ENCODE measurements around the gene TEKT5.

TEKT5 gene

GRCh38 chr16:10608687-10609401, 85.9 kb downstream of the TEKT5 start:
- no peak for DNase-seq (ENCODE audit: low read depth)

GRCh38 chr16:10607157-10607556, 87.6 kb downstream of the TEKT5 start:
- DNase-seq (ENCODE audit: low read depth), result no peak

GRCh38 chr16:10606607-10607006, 88.1 kb downstream of the TEKT5 start:
- DNase-seq (ENCODE audit: low read depth), result no peak

DNA sequence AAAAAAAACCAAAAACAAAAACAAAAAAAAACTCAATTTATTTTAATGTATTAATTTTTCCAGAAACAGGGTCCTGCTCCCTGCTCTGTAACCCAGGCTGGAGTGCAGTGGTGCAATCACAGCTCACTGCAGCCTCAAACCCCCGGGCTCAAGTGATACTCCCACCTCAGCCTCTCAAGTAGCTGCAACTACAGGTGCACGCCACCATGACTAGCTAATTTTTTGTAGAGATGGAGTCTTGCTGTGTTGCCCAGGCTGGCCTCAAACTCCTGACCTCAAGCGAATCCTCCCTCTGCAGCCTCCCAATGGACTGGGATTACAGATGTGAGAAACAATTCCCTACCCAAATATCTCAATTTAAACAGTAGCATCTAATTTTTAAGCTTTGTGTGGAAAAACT, 89.1 kb downstream of the TEKT5 start:
- no peak for DNase-seq (ENCODE audit: low read depth)

GRCh38 chr16:10601444-10602408, 93.0 kb downstream of the TEKT5 start:
- DNase-seq (ENCODE audit: low read depth), result no peak

- DNase-seq (ENCODE audit: low read depth), result no peak
Measured at GRCh38 chr16:10600782-10601443, 93.8 kb downstream of the TEKT5 start.

GRCh38 chr16:10599626-10600025, 95.1 kb downstream of the TEKT5 start:
- no peak for DNase-seq (ENCODE audit: low read depth)

GRCh38 chr16:10598157-10598556, 96.6 kb downstream of the TEKT5 start:
- DNase-seq (ENCODE audit: low read depth), result no peak

DNA sequence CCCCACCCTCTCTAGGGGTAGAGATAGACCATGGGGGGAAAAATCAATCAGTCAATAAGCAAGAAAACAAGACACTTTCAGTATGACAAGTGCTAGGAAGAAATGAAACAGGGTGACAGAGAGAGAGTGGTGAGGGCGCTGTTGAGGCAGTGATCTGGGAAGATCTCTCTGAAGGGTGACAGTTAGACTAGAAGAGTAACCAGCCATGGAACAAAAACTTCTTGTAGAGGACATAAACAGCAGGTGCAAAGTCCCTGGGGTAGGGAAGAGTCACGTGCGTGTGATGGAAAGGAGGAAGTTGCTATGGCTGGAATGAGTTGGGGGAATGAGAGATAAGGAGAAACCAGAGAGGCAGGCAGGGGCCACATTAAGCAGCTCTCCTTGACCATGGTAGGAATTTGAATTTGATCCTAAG, 97.5 kb downstream of the TEKT5 start:
- DNase-seq (ENCODE audit: low read depth), result no peak

GRCh38 chr16:10594312-10594950, 100.3 kb downstream of the TEKT5 start:
- DNase-seq (ENCODE audit: low read depth), result no peak

GRCh38 chr16:10592611-10593010, 102.1 kb downstream of the TEKT5 start:
- no peak for DNase-seq (ENCODE audit: low read depth)

GRCh38 chr16:10590342-10590741, 104.4 kb downstream of the TEKT5 start:
- DNase-seq (ENCODE audit: low read depth), result no peak

GRCh38 chr16:10589109-10589508, 105.6 kb downstream of the TEKT5 start:
- no peak for DNase-seq (ENCODE audit: low read depth)

DNA sequence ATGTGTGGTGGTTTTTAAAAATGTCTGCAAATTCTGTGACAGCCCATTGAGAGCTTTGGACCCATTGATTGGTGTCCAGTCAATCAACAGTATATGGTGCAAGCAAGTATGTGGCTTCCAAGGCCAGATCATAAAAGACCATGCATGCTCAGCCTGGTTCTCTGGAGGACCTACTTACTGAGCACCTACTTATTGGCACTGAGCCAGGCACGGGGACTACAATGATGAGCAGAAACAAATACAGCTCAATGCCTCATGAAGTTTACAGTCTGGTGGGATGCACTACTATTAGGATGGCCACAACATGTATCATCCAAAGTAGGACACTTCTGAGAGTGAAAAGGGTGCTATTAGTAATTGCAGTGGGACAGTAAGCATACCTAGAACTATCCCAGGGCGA, 107.1 kb downstream of the TEKT5 start:
- no peak for DNase-seq (ENCODE audit: low read depth)

- DNase-seq (ENCODE audit: low read depth), result no peak
Measured at GRCh38 chr16:10584981-10585438, 109.7 kb downstream of the TEKT5 start.

DNA sequence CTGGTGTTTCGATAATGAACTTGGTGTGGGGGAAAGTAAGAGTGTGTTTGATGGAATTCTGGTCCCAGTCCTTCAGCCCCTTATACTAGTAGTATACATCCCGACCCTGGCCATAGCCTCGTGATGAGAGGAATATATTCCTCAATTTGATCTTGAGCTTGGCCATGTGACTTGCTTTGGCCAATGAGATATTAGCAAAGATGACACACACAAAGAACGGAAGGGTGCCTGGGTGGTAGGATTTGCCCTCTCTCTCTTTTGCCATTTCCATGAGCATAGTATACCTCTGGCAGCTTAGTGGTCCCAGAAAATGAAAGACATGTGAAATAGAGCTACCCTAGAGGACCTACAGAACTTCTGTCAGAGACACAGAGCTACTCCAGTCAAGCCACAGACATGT, 111.5 kb downstream of the TEKT5 start:
- no peak for DNase-seq (ENCODE audit: low read depth)

- no peak for DNase-seq (ENCODE audit: low read depth)
Measured at GRCh38 chr16:10581507-10581906, 113.2 kb downstream of the TEKT5 start.

GRCh38 chr16:10580883-10581247, 113.9 kb downstream of the TEKT5 start:
- DNase-seq (ENCODE audit: low read depth), result no peak

- no peak for DNase-seq (ENCODE audit: low read depth)
Measured at GRCh38 chr16:10579965-10580882, 114.5 kb downstream of the TEKT5 start, which contains the start of gene EMP2. Gene EMP2 (minus strand): TSS chr16:10580598. CDS start chr16:10547617, 32,981 bp downstream.

DNA sequence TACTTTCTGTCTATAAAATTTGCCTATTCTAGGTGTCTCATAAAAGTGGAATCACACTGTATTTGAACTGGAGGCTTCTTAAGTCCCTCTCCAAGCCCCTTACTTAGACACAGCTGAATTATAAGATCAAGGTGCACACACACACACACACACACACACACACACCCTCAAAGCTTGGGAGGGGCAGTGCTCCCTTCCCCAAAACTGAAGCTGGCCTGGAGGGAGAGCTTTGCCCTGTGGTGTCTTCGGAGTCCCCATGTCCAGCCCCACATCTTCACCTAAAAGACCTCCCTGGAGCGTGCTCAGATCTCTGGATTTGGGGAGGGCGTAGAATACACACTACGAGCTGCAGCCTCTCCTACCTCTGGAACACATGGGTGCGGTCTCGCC, 115.2 kb downstream of the TEKT5 start:
- DNase-seq (ENCODE audit: low read depth), result no peak

Measured in stimulated activated CD4-positive, alpha-beta T cell treated with anti-CD3 and anti-CD28 coated beads, Interleukin-2, amount 100 ng/mL, for 4 hours (primary cell).